ENCODE data around the gene ASB16. TPM values are rescaled to one million over a fixed set of nuclear protein-coding genes. Genes with fewer than 3 reads are reported as not detected.

Gene ASB16
- total and polyA plus RNA-seq, 9 of the 15 experiments (the other 6 are each of a cell fraction or from before 2014, with no cell fraction given) = 0.03 to 0.07 TPM; not detected in 7

- TF ChIP-seq NR2C1 (IDR thresholded peaks at IDR 0.05) = peak; percentile 93
- peak; percentile 97 for TF ChIP-seq NR2C1 (tag; IDR thresholded peaks at IDR 0.05)
- TF ChIP-seq CTBP1 (IDR thresholded peaks at IDR 0.05; ENCODE audit: borderline replicate concordance) = peak; percentile 72; the same call in 1 of the 2 replicates
- TF ChIP-seq ATF1 (CRISPR knock-in tag; IDR thresholded peaks at IDR 0.05) = no peak
- TF ChIP-seq ATF1 (tag; IDR thresholded peaks at IDR 0.05) = no peak
- TF ChIP-seq, protein P1, sequence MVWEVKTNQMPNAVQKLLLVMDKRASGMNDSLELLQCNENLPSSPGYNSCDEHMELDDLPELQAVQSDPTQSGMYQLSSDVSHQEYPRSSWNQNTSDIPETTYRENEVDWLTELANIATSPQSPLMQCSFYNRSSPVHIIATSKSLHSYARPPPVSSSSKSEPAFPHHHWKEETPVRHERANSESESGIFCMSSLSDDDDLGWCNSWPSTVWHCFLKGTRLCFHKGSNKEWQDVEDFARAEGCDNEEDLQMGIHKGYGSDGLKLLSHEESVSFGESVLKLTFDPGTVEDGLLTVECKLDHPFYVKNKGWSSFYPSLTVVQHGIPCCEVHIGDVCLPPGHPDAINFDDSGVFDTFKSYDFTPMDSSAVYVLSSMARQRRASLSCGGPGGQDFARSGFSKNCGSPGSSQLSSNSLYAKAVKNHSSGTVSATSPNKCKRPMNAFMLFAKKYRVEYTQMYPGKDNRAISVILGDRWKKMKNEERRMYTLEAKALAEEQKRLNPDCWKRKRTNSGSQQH (CRISPR knock-in tag; IDR thresholded peaks at IDR 0.05) = no peak
- TF ChIP-seq ZNF316 (IDR thresholded peaks at IDR 0.05) = no peak
- peak; percentile 10; the same call in 1 of the 2 replicates for TF ChIP-seq TCF3 (CRISPR knock-in tag; IDR thresholded peaks at IDR 0.05)
- 0 out of 4 replicates have a peak, but pooled peaks of 1 of the 2 experiments have one; percentile 24 for TF ChIP-seq HDAC1 (IDR thresholded peaks at IDR 0.05)
- TF ChIP-seq ZSCAN29 (IDR thresholded peaks at IDR 0.05) = no peak
- TF ChIP-seq RHOXF2B (CRISPR knock-in tag; conservative IDR thresholded peaks at IDR 0.05) = no peak
- TF ChIP-seq ZNF592 (IDR thresholded peaks at IDR 0.05) = 0 out of 2 replicates have a peak, but pooled peaks have one; percentile 16
- TF ChIP-seq ZFX (CRISPR knock-in tag; IDR thresholded peaks at IDR 0.05) = no peak
- TF ChIP-seq HSF4 (CRISPR knock-in tag; IDR thresholded peaks at IDR 0.05; ENCODE audit: borderline replicate concordance) = no peak
- no peak for TF ChIP-seq RAD51 (IDR thresholded peaks at IDR 0.05; ENCODE audit: borderline replicate concordance, low read depth)
- TF ChIP-seq, protein P2, sequence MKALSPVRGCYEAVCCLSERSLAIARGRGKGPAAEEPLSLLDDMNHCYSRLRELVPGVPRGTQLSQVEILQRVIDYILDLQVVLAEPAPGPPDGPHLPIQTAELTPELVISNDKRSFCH (CRISPR knock-in tag; IDR thresholded peaks at IDR 0.05) = no peak
- TF ChIP-seq, protein P2 (tag; IDR thresholded peaks at IDR 0.05) = 0 out of 2 replicates have a peak, but pooled peaks have one; percentile 36
- no peak for TF ChIP-seq ILK (tag; IDR thresholded peaks at IDR 0.05; ENCODE audit: borderline replicate concordance, low read depth)
- TF ChIP-seq ZNF217 (CRISPR knock-in tag; IDR thresholded peaks at IDR 0.05) = no peak
- TF ChIP-seq POLR2H (tag; IDR thresholded peaks at IDR 0.05; ENCODE audit: low read depth) = no peak
- TF ChIP-seq SMARCA4 (IDR thresholded peaks at IDR 0.05) = peak; percentile 27; the same call in 1 of the 2 replicates
- 0 out of 4 replicates have a peak, but pooled peaks of 1 of the 2 experiments have one; percentile 23 for TF ChIP-seq TBL1XR1 (IDR thresholded peaks at IDR 0.05; ENCODE audit: low read length in 2 of 2)
- TF ChIP-seq RBM22 (IDR thresholded peaks at IDR 0.05; ENCODE audit: low read depth, low read length, poor library complexity, severe bottlenecking) = no peak
- TF ChIP-seq TCF7 (IDR thresholded peaks at IDR 0.05; ENCODE audit: borderline replicate concordance) = no peak
- TF ChIP-seq ZNF3 (CRISPR knock-in tag; IDR thresholded peaks at IDR 0.05) = no peak
- no peak for TF ChIP-seq OTX1 (CRISPR knock-in tag; IDR thresholded peaks at IDR 0.05)
- TF ChIP-seq NRF1 (conservative IDR thresholded peaks at IDR 0.05 in 1 of 2, IDR thresholded peaks at IDR 0.05 in 1 of 2) = peak; percentile 88 to 90
- peak; percentile 48 for TF ChIP-seq ARID1B (IDR thresholded peaks at IDR 0.05)
Observed at GRCh38 chr17:44204441-44204882, 34.0 kb downstream of the ASB16 start (continued).
